ENCODE data around the gene BLCAP.
"Not testable (repeated sequence)": the region's sequence is repeated elsewhere in the genome, so short reads cannot be mapped to it uniquely, and the experiment has no call there.

BLCAP gene

DNA sequence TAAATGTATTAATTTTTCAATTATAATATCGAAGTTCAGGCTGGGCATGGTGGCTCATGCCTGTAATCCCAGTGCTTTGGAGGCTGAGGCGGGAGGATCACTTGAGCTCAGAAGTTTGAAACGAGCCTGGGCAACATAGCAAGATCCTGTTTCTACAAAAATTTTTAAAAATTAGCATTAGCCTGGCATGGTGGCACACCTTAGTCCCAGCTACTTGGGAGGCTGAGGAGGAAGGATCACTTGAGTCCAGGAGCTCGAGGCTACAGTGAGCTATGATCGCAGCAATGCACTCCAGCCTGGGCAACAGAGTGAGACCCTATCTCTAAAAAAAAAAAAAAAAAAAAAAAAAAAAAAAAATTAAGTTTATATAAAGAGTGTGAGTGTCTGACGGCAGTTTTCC is 55.2 kb downstream of the BLCAP start:
- H3K9me3 ChIP-seq (replicated peaks; ENCODE audit: low read length); H3K9ac ChIP-seq (ENCODE audit: low read depth, low read length); H3K4me3 ChIP-seq (ENCODE audit: low read length); H3K36me3 ChIP-seq (ENCODE audit: insufficient read depth, low read length); H3K4me2 ChIP-seq (ENCODE audit: low read length); H3K4me1 ChIP-seq (ENCODE audit: control insufficient read depth, insufficient read depth, low read length): not testable (repeated sequence)
- H3K27me3 ChIP-seq (ENCODE audit: control insufficient read depth, insufficient read depth, low read length) = peaks cover 62% of the 10 kb centered on the region

DNA sequence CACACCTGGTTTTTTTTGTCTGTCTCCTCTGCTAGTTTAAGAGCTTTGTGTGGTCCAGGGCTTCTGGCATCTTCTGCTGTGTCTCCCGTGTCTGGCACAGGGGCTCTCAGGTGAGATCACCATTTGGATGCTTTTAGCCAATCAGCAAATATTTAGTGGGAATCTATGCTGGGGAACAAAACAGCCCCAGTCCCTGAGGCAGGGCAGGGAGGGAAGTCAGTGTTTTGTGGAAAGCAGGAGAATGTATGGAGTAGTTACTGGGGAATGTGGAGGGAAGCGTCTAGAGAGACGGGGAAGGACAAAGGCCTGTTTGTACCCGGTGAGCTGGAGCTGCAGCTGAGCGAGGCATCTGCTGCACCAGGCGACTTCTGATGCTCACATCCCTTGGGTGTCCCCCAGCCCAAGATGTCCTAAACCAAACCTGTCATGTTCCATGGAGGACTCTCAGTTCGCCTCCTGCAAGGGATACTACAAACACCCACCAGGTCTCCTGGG is 55.9 kb downstream of the BLCAP start:
- H3K27me3 ChIP-seq (ENCODE audit: control insufficient read depth, insufficient read depth, low read length) = peaks cover 60% of the 10 kb centered on the region
- no peaks in the 10 kb centered on the region for H3K4me1 ChIP-seq (ENCODE audit: control insufficient read depth, insufficient read depth, low read length)
- H3K4me3 ChIP-seq (ENCODE audit: low read length) = no peak overlapping the region
- no peak overlapping the region for H3K9ac ChIP-seq (ENCODE audit: low read depth, low read length)
- H3K4me2 ChIP-seq (ENCODE audit: low read length) = no peak overlapping the region
- no peaks in the 10 kb centered on the region for H3K36me3 ChIP-seq (ENCODE audit: insufficient read depth, low read length)
- H3K9me3 ChIP-seq (replicated peaks; ENCODE audit: low read length) = no peaks in the 10 kb centered on the region

DNA sequence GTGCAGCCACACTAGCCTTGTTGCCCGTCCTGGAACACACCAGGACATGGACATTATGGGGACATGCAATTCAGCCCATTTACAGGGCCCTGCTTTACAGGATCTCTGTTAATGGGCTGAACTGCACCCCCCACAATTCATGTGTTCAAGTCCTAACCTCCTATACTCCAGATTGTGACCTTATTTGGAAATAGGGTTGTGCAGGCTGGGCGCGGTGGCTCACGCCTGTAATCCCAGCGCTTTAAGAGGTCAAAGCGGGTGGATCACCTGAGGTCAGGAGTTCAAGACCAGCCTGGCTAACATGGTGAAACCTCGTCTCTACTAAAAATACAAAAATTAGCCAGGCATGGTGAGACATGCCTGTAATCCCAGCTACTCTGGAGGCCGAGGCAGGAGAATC is 57.5 kb downstream of the BLCAP start:
- H3K4me2 ChIP-seq (ENCODE audit: low read length) = not testable (repeated sequence)

DNA sequence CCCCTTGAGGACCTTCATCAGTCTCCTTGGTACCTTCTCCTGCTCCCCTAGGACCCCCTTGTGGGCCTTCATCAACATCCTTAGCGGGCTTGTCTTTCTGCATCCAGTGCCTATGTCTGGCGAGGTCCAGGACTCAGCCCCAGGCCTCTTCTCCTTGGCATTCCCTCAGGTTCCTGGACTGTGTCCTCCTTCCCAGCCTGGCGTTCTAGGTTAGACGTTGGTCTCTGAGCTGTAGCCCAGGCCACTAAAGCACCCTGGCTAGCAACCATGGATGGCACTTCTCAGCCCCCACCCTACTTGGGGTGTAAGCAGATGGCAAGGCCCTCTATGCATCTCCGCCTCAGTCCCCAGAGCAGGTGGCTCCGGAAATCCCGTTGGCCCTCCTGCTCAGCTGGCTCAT is 58.1 kb downstream of the BLCAP start:
- H3K4me2 ChIP-seq (ENCODE audit: low read length) = no peak overlapping the region
- no peaks in the 10 kb centered on the region for H3K36me3 ChIP-seq (ENCODE audit: insufficient read depth, low read length)
- H3K9me3 ChIP-seq (replicated peaks; ENCODE audit: low read length) = no peaks in the 10 kb centered on the region
- no peaks in the 10 kb centered on the region for H3K4me1 ChIP-seq (ENCODE audit: control insufficient read depth, insufficient read depth, low read length)
- no peak overlapping the region for H3K4me3 ChIP-seq (ENCODE audit: low read length)
- peaks cover 63% of the 10 kb centered on the region for H3K27me3 ChIP-seq (ENCODE audit: control insufficient read depth, insufficient read depth, low read length)
- H3K9ac ChIP-seq (ENCODE audit: low read depth, low read length) = no peak overlapping the region

More for the DNA sequence above, 57.5 kb downstream of the BLCAP start:
- not testable (repeated sequence) for H3K4me1 ChIP-seq (ENCODE audit: control insufficient read depth, insufficient read depth, low read length); H3K36me3 ChIP-seq (ENCODE audit: insufficient read depth, low read length); H3K9me3 ChIP-seq (replicated peaks; ENCODE audit: low read length); H3K9ac ChIP-seq (ENCODE audit: low read depth, low read length); H3K4me3 ChIP-seq (ENCODE audit: low read length)
- H3K27me3 ChIP-seq (ENCODE audit: control insufficient read depth, insufficient read depth, low read length) = peaks cover 63% of the 10 kb centered on the region

GRCh38 chr20:37468886-37469285 is 58.8 kb downstream of the BLCAP start:
- Histone ChIP-seq H3K9ac (ENCODE audit: low read depth, low read length) (no peak overlapping the region), H3K4me1 (ENCODE audit: control insufficient read depth, insufficient read depth, low read length) (no peaks in the 10 kb centered on the region), H3K27me3 (ENCODE audit: control insufficient read depth, insufficient read depth, low read length) (peaks cover 63% of the 10 kb centered on the region), H3K9me3 (replicated peaks; ENCODE audit: low read length) (no peaks in the 10 kb centered on the region), H3K36me3 (ENCODE audit: insufficient read depth, low read length) (no peaks in the 10 kb centered on the region), H3K4me2 (ENCODE audit: low read length) (no peak overlapping the region), H3K4me3 (ENCODE audit: low read length) (no peak overlapping the region)

All from skeletal muscle satellite cell (primary cell).